Thyroid gland (tissue), 4 donors: ENCODE data around the gene OR10G7.

Experiments
- CTCF ChIP-seq, 6 experiments: fragments of 200-600 bp in 3 of 6; fragments of 450-650 bp in 3 of 6; sonication (generic) in 3 of 6; IDR thresholded peaks; one replicate each; pipeline ENCODE4 v1.5.1; 2016 to 2019; ENCODE audit warnings: antibody characterized with exemption in 6 of 6, mild to moderate bottlenecking in 2 of 6, inconsistent platforms in 1 of 6, moderate library complexity in 1 of 6
- POLR2A ChIP-seq, 2 donors: fragments of 450-650 bp; IDR thresholded peaks; one replicate each; pipeline ENCODE4 v1.6.1; 2017; ENCODE audit warnings: antibody characterized with exemption in 2 of 2, mild to moderate bottlenecking in 2 of 2, moderate library complexity in 1 of 2

GRCh38 chr11:124052966-124053365 lies 11.8 kb upstream of the OR10G7 start:
- TF ChIP-seq CTCF (IDR thresholded peaks at IDR 0.05) (no peak), POLR2A (IDR thresholded peaks at IDR 0.05) (no peak)
